GM18520 (cell line): ENCODE results near the gene ARHGEF12.

Source experiments
- ATAC-seq: cut with Tn5 transposase; IDR thresholded peaks from one replicate; pipeline ENCODE4 v1.9.1; 2021; ENCODE audit not compliant: unreplicated experiment

The ARHGEF12 gene

GRCh38 chr11:120386318-120386717 is 50.1 kb downstream of the ARHGEF12 start:
- no peak for ATAC-seq

- no peak for ATAC-seq
Observed at GRCh38 chr11:120386774-120387371, 50.7 kb downstream of the ARHGEF12 start.

- ATAC-seq = no peak
Observed at GRCh38 chr11:120388261-120388660, 52.0 kb downstream of the ARHGEF12 start.

- no peak for ATAC-seq
Observed at GRCh38 chr11:120389693-120390584, 53.7 kb downstream of the ARHGEF12 start.

- ATAC-seq = no peak
Observed at GRCh38 chr11:120390585-120390922, 54.3 kb downstream of the ARHGEF12 start.

GRCh38 chr11:120391292-120391691 is 55.1 kb downstream of the ARHGEF12 start:
- ATAC-seq = no peak

GRCh38 chr11:120391854-120392253 is 55.6 kb downstream of the ARHGEF12 start:
- ATAC-seq = no peak

GRCh38 chr11:120392314-120392713 is 56.1 kb downstream of the ARHGEF12 start:
- ATAC-seq = no peak

GRCh38 chr11:120392793-120393192 is 56.6 kb downstream of the ARHGEF12 start:
- ATAC-seq = no peak

GRCh38 chr11:120394119-120394518 is 57.9 kb downstream of the ARHGEF12 start:
- ATAC-seq = no peak

- ATAC-seq = no peak
Observed at GRCh38 chr11:120395778-120396177, 59.6 kb downstream of the ARHGEF12 start.

- no peak for ATAC-seq
Observed at GRCh38 chr11:120398132-120398531, 61.9 kb downstream of the ARHGEF12 start.

- no peak for ATAC-seq
Observed at GRCh38 chr11:120399307-120399706, 63.1 kb downstream of the ARHGEF12 start.

GRCh38 chr11:120400564-120401364 is 64.6 kb downstream of the ARHGEF12 start:
- ATAC-seq = no peak

GRCh38 chr11:120401506-120401905 is 65.3 kb downstream of the ARHGEF12 start:
- no peak for ATAC-seq

GRCh38 chr11:120403966-120404365 is 67.8 kb downstream of the ARHGEF12 start:
- ATAC-seq = no peak

GRCh38 chr11:120404495-120404894 is 68.3 kb downstream of the ARHGEF12 start:
- no peak for ATAC-seq

GRCh38 chr11:120409655-120410054 is 73.4 kb downstream of the ARHGEF12 start:
- no peak for ATAC-seq

- ATAC-seq = no peak
Observed at GRCh38 chr11:120410622-120411380, 74.6 kb downstream of the ARHGEF12 start.

- no peak for ATAC-seq
Observed at GRCh38 chr11:120413480-120413879, 77.3 kb downstream of the ARHGEF12 start.

GRCh38 chr11:120420572-120420971 is 84.4 kb downstream of the ARHGEF12 start:
- no peak for ATAC-seq
